Activated T-cell treated with anti-CD3 and anti-CD28 coated beads, Interleukin-2, amount 50 U/mL, for 1 hour (primary cell): ENCODE data around the gene SCN4A.
A peak's percentile ranks its signal among the peaks of the same experiment; 100 is the strongest.
"Not testable (repeated sequence)": the region's sequence is repeated elsewhere in the genome, so short reads cannot be mapped to it uniquely, and the experiment has no call there.

Experiments used
- DNase-seq: peaks from one replicate; pipeline ENCODE4 v3.0.0-alpha.2; 2020

Gene SCN4A

GRCh38 chr17:63911041-63911635 lies 61.6 kb downstream of the SCN4A start, which contains the start of gene CSHL1:
Gene CSHL1 (minus strand): TSS chr17:63911258. CDS start chr17:63911196, 62 bp downstream.
- no peak for DNase-seq

GRCh38 chr17:63910096-63910495 lies 62.6 kb downstream of the SCN4A start:
- peak; percentile 10 for DNase-seq

DNA sequence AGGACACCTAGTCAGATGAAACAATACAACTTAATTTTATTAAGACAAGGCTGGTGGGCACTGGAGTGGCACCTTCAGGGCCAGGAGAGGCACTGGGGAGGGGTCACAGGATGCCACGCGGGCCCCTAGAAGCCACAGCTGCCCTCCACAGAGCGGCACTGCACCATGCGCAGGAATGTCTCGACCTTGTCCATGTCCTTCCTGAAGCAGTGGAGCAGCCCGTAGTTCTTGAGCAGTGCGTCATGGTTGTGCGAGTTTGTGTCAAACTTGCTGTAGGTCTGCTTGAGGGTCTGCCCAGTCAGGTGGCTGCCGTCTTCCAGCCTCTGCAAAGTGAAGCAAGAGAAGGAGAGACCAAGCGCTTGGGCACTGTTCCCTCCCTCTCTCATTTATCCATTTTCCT lies 63.1 kb downstream of the SCN4A start:
- DNase-seq, result not testable (repeated sequence)

DNA sequence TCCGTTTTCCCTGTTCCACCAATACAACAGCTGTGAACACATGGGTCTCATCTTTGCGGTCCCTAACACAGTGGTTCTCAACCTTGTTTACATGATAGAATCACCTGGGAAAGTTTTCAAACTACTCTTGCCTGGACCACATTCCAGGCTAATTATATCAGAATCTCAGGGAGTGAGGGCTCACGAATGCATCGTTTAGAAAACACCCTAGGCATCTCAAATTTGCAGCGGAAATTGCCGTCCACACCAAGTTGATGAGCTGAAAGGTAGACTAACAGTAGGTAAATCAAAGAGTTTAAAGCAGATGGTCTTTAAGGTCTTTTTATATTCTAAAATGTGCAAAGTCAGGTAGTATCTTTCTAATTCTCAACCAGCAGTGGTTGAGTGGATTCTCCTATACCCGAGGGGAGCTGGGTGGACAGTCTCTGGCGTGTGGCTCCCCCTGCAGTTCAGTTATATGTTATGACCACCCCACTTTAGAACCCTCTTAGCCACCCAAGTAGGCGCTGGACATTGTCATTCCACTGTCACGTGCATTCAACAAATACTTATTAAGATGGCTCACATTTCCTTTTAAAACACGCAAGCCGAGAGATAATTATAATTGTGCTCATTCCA lies 65.4 kb downstream of the SCN4A start:
- DNase-seq, result not testable (repeated sequence)

- DNase-seq, result not testable (repeated sequence)
Observed at GRCh38 chr17:63904796-63905195, 67.9 kb downstream of the SCN4A start.

DNA sequence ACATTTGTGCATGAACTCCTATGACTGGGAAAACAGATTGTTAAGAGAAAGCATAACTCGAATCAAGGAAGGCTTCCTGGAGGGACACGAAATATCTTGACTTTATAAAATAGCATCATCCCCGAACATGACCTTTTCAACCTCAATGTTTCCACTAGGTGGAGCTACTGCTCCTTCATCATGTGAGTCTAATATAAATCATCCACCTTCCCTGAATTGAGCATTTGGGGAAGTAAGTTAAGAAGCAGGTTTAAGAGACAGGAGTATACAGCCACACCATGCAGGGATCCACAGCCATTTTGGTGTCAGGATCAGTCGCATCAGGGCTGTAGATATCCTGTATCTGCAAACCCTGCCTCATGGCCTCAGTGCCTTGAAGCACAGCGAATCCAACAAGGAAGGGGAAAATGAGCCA lies 68.9 kb downstream of the SCN4A start:
- not testable (repeated sequence) for DNase-seq

DNA sequence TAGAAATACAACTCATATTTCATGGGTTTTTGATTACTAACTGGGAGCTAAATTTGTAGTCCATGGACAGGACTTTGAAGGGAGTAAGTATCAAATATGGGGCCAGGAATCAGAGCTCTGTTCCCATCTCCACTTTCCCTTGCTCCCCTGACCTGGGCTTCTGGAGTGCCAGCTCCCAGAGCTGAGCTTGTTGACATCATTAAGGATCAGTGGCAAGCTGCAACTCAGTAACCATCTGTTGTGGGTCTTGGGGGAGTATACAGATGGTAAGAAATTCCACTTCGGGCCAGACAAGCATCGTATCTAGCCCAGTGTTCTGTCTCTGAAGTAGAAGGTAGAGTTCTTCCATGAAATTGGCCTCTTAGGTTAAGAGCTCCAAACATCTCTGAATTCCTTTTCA lies 70.7 kb downstream of the SCN4A start:
- not testable (repeated sequence) for DNase-seq

- not testable (repeated sequence) for DNase-seq
Observed at GRCh38 chr17:63898899-63899798, 73.6 kb downstream of the SCN4A start.

DNA sequence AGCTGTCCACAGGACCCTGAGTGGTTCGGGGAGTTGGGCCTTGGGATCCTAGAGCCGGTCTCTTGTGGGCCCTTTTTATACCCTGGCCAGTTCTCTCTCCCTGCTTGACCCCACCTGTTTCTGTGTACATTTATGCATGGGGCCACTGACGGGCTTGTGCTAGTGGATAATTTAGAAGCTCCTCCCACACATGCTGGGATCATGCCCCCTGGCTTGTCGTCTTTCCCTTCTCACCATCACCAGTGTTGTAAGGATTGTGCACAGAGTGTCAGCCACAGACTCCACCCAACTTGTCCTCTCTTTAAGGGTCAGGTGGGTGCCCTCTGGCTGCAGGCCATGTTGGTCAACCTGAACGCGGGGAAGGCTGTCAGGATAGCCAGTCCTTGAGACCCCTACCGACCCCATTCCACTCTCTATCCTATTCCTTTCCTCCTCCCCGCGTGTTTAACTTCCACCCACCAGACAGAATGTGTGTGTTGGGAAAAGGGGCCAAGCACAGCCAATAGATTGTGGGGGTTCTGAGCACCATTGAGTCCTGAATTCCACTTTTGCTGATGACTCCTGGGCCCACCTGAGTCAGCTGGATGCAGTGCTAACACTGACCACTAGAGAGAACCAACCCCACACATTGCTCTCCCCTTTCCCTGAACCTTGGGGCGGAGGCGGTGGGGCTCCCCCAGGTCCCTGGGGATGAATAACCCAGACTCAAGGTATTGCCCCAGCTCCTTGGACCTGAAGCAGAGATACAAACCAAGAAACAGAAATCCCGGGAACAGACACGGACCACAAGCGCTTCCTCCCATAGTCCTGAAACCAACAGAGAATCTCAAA lies 76.0 kb downstream of the SCN4A start, which contains the start of gene CSH1:
Gene CSH1 (minus strand): TSS at position 51 of the 831 bp plus-strand sequence. CDS start 63 bp downstream, outside the sequence.
- DNase-seq, result not testable (repeated sequence)

DNA sequence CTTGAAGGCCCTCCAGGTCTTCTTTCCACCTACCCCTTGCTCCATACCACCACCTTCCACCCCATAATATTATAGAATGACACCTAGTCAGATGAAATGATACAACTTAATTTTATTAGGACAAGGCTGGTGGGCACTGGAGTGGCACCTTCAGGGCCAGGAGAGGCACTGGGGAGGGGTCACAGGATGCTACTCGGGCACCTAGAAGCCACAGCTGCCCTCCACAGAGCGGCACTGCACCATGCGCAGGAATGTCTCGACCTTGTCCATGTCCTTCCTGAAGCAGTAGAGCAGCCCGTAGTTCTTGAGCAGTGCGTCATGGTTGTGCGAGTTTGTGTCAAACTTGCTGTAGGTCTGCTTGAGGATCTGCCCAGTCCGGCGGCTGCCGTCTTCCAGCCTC lies 77.9 kb downstream of the SCN4A start:
- not testable (repeated sequence) for DNase-seq

DNA sequence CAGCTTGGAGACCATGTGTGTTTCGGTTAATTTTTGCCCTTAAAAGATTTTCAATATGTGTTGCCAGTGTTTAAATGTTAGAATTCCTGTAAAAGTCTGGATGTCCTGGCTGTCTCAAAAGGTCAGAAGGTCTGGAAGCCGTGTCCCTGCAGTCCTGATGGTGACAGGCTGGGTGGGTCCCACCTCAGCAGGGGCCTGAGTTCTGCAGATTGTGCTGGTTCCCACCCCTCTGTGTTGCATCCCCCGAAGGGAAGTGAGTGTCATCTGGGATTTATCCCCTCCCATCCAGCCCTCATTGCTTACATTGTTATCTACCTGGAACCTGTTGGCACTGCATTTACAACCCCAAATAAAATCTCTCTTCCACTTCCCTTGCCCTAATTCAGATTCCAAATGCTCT lies 78.7 kb downstream of the SCN4A start:
- DNase-seq, result not testable (repeated sequence)

DNA sequence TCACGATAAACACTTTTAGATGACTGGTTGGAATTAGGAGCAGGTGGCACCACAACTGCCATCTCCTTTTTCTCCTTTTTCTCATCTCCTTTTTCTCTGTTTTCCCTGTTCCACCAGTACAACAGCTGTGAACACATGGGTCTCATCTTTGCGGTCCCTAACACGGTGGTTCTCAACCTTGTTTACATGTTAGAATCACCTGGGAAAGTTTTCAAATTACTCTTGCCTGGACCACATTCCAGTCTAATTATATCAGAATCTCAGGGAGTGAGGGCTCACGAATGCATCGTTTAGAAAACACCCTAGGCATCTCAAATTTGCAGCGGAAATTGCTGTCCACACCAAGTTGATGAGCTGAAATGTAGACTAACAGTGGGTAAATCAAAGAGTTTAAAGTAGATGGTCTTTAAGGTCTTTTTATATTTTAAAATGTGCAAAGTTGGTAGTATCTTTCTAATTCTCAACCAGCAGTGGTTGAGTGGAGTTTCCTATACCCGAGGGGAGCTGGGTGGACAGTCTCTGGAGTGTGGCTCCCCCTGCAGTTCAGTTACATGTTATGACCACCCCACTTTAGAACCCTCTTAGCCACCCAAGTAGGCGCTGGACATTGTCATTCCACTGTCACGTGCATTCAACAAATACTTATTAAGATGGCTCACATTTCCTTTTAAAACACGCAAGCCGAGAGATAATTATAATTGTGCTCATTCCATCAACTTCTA lies 80.2 kb downstream of the SCN4A start:
- DNase-seq, result not testable (repeated sequence)

DNA sequence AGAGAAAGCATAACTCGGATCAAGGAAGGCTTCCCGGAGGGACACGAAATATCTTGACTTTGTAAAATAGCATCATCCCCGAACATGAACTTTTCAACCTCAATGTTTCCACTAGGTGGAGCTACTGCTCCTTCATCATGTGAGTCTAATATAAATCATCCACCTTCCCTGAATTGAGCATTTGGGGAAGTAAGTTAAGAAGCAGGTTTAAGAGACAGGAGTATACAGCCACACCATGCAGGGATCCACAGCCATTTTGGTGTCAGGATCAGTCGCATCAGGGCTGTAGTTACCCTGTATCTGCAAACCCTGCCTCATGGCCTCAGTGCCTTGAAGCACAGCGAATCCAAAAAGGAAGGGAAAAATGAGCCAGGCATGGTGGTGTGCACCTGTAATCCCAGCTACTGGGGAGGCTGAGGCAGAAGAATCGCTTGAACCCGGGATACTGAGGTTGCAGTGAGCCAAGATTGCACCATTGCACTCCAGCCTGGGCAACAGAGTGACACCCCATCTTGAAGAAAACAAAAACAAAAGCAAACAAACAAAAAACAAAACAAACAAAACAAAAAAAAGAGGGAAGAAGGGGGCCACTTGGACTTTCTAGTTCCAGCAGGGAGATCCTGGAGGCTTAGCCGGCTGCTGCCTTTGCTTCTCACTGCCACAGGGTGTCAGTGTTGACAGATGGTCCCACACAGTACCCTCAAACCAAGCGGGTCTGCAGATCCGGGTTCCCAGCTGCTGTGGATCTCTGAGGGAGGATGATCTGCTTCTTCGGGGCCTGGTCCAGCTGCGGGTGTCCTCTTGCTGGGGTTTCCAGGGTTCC lies 83.5 kb downstream of the SCN4A start:
- not testable (repeated sequence) for DNase-seq
